Hematopoietic multipotent progenitor cell treated with erythropoietin and hydrocortisone succinate and interleukin-3 and kit ligand, for 6 days (in vitro differentiated cells): ENCODE results near the gene THRB.
"Not testable (repeated sequence)": the region's sequence is repeated elsewhere in the genome, so short reads cannot be mapped to it uniquely, and the experiment has no call there.

Experiments used
- DNase-seq: peaks from one replicate; pipeline ENCODE4 v3.0.0-alpha.2; 2015

THRB gene

DNA sequence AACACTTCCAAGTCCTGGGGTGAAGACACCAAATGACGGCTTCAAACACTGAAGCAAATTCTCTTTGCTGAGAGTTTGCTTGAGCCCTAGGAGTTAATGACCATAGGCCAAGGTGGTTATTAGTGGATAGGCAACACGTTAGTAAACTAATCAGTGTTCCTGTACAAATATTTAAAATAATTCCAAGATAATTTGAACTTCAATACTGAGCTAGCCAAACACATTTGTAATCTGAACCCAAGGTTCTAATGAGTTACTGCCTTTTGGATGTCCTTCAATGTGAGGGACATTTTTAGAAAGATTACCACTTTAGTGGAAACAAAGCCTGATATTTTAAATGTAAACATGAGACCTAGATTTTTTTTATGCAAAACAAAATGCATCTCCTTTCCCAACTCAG is 94.6 kb downstream of the THRB start:
- DNase-seq, result no peak

GRCh38 chr3:24399614-24400013 is 95.0 kb downstream of the THRB start:
- DNase-seq, result no peak

DNA sequence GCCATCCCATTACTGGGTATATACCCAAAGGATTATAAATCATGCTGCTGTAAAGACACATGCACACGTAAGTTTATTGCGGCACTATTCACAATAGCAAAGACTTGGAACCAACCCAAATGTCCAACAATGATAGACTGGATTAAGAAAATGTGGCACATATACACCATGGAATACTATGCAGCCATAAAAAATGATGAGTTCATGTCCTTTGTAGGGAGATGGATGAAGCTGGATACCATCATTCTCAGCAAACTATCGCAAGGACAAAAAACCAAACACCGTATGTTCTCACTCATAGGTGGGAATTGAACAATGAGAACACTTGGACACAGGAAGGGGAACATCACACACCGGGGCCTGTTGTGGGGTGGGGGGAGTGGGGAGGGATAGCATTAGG is 95.9 kb downstream of the THRB start:
- DNase-seq, result not testable (repeated sequence)

DNA sequence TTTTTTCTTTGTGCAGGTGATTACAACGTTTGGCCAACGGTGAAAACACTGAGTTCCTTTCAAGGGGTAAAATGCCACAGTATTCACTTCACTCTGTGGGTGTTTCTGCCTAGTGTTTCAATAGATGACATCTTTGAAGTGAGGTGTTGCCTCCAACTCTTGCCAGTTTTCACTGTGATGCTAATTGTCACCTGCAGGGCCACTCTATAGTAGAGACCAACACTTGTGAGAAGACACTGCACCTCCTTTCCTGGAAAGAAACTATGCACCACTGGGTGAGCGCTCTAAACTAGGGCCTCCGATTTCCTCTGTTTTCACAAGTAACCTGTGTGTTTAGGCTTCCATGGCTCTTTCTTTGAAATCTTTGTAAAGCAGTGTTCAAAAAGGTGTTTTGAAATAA is 98.3 kb downstream of the THRB start:
- DNase-seq, result no peak

GRCh38 chr3:24394754-24395153 is 99.9 kb downstream of the THRB start:
- no peak for DNase-seq

DNA sequence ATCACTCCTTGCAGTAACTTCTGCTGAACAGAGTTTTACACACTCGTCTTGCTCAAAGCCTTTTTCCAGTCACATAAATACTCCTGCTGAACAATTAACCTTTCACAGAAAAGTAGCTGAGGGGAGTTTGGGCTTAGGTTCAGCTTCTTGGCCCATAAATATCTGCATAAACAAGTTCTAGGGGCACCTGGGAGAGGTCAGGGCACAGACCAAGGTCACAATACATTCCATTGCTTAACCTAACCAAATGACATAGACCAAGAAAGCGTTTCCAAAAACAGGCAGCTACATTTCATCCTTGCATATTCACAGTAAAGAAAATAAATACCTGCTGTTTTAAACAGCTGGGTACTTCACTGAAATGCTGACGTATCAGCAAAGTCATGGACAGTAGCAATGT is 101.3 kb downstream of the THRB start:
- DNase-seq, result no peak

GRCh38 chr3:24390169-24391130 is 104.2 kb downstream of the THRB start:
- no peak for DNase-seq

GRCh38 chr3:24389108-24390090 is 105.3 kb downstream of the THRB start:
- no peak for DNase-seq

- no peak for DNase-seq
These were observed 106.0 kb downstream of the THRB start for GRCh38 chr3:24388611-24389010.

- DNase-seq, result no peak
These were observed 106.5 kb downstream of the THRB start for GRCh38 chr3:24388159-24388558.

DNA sequence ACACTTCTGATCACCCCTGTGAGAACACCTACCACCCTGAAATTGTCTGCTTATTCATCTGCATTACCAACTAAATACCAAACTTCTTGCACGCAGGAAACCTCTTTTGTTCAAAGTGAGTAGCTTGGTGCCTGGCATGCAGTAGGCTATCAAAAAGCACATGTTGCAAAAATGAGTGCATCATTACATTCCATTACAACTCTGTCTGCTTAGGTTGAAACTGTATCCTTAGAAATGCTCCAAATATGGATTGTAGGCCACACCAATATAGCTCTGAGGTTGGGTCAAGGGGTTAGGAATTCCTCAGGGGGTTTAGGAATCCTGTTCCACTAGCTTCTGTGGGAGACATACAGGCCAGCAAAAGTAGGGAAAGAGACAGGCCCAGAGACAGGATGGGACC is 107.2 kb downstream of the THRB start:
- no peak for DNase-seq

GRCh38 chr3:24387000-24387399 is 107.7 kb downstream of the THRB start:
- no peak for DNase-seq

GRCh38 chr3:24386458-24386857 is 108.2 kb downstream of the THRB start:
- DNase-seq, result no peak

DNA sequence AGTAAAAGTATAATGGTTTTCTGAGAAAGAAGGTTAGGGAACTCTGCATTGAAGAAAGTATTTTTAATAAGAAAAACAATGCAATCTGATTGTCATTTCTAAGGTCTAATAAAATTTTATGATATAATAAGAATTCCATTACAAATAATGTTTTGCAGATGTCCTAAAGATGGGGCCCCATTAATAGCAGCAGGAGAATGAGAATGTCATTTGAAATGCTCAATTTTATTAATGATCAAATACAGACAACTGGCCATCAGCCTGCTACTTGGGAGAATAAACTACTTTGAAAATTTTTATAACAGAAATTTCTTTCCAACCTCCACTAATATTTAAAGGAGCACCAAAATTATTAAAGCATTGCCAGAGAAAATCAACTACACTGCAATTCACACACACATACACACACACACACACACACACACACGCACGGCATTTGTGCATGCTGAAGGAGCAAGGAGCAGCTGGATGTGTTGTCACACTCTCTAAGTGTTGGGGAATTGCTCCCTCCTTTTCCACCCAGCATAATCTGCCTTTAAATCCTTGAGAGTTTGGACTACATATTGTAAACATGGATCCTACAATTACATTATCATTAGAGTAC is 109.5 kb downstream of the THRB start:
- DNase-seq, result no peak

DNA sequence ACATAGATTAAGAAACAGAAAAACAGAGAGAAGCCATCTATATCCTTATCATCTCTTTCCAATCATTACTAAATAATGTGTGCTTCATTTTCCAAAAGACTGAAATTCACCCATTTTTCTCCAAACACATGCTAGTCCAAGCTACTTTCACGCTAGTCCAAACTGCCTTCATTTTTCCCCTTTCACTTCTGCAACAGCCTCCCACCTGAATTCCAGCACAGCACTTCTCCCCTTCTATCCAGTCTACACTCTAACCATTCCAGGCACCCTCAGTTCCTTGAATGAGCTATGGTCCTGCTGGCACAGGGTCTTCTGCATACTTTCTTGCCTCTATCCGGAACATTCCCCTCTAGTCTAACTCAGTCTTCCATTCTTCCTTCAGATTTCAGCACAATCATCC is 112.0 kb downstream of the THRB start:
- DNase-seq, result no peak

- DNase-seq, result no peak
These were observed 114.7 kb downstream of the THRB start for GRCh38 chr3:24379936-24380335.

- peak; percentile 40 for DNase-seq
These were observed 116.3 kb downstream of the THRB start for GRCh38 chr3:24378313-24378712.

DNA sequence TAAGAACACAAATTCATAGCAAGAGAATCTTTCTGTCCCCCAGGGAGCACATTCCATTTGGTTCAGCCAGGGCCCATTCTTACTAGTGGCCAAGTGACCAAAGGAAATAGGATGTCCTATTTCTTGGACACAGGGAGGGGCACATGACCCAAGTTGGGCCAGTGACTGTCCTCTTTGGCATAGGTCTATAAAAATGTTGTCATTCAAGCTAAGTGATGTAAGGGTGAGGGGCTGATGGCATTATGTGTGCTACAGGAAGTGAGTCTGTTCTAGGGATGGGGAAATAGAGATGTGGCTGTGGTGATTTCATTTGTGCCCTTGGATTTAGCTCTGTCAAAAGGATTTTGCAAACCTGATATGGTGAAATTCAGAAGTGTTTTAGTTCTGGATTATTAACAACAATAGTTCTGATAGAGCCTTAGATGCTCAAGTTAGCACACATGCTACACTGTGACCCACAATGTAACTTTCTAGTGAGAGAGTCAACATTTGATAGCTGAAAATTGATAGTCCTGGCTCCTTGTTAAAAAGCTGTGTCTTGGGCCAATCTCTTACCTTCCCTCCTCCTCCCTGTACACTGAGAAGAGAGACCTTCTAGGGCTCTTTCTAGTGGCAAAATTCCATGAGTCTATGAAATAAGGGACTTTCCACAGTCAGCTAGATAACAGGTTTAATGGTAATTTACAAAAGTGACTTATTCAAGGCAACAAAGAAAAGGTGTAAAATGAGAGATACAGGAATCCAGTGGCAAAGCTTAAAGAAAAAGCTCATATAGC is 117.2 kb downstream of the THRB start:
- DNase-seq, result no peak

- peak; percentile 39 for DNase-seq
These were observed 118.7 kb downstream of the THRB start for GRCh38 chr3:24375947-24376384.

- DNase-seq, result no peak
These were observed 119.8 kb downstream of the THRB start for GRCh38 chr3:24374801-24375200.

DNA sequence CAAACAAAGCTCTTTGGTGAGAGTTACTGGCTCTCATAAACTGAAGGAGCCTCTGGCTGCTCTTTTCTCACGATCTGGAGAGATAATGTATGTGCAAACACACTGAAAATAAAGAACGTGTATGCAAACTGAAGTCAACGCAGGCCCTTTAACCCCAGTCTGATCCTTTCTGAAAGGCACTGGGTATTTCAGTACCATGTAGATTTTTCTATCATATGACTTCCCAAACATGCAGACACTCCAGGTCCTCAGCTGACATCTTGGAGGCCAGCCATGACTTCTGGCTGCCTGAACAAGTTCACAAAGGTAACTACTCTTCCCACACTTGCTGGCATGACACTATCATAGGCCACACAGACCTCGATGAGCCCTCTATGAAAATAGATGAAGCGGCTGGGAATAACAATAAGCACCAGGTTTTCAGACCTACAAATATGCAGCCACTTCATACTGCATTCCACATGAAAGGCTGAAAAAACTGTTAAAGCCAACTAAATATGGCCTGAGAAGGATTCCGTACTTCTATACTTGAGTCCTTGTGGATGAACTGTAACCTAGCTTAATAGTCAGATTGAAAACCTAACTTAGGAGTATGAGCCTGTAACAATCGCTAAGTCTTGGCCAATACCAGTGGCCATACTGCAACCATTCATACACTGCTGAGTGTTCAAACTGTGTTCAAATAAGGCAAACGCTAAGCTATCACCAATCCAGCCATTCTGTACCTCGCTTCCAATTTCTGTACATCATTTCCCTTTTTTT is 121.3 kb downstream of the THRB start:
- no peak for DNase-seq
